Ishikawa (cell line): ENCODE data around the gene CD207.

Experiments
- CEBPB ChIP-seq: IDR thresholded peaks from 2 replicates; pipeline ENCODE4 v1.6.1; 2012
- CREB1 ChIP-seq: IDR thresholded peaks from 2 replicates; pipeline ENCODE4 v1.6.1; 2012; ENCODE audit warnings: low read depth
- EGR1 ChIP-seq: IDR thresholded peaks from 2 replicates; pipeline ENCODE4 v1.6.1; 2012
- EP300 ChIP-seq: IDR thresholded peaks from 2 replicates; pipeline ENCODE4 v1.6.1; 2012; ENCODE audit warnings: borderline replicate concordance
- FOXM1 ChIP-seq: IDR thresholded peaks from 2 replicates; pipeline ENCODE4 v1.6.1; 2012; ENCODE audit warnings: low read depth, borderline replicate concordance
- MAX ChIP-seq: IDR thresholded peaks from 2 replicates; pipeline ENCODE4 v1.6.1; 2012
- NFIC ChIP-seq: IDR thresholded peaks from 2 replicates; pipeline ENCODE4 v1.6.1; 2012
- RAD21 ChIP-seq: IDR thresholded peaks from 2 replicates; pipeline ENCODE4 v1.6.1; 2012; ENCODE audit warnings: low read depth
- REST ChIP-seq: IDR thresholded peaks from 2 replicates; pipeline ENCODE4 v1.6.1; 2012; ENCODE audit warnings: low read depth, mild to moderate bottlenecking
- TAF1 ChIP-seq: IDR thresholded peaks from 2 replicates; pipeline ENCODE4 v1.6.1; 2012; ENCODE audit warnings: low read depth, mild to moderate bottlenecking
- TCF12 ChIP-seq: IDR thresholded peaks from 2 replicates; pipeline ENCODE4 v1.6.1; 2012; ENCODE audit warnings: low read depth
- TEAD4 ChIP-seq: IDR thresholded peaks from 2 replicates; pipeline ENCODE4 v1.6.1; 2012
- USF1 ChIP-seq: IDR thresholded peaks from 2 replicates; pipeline ENCODE4 v1.6.1; 2012
- YY1 ChIP-seq: IDR thresholded peaks from 2 replicates; pipeline ENCODE4 v1.6.1; 2012; ENCODE audit warnings: low read depth
- ZBTB7A ChIP-seq: IDR thresholded peaks from 2 replicates; pipeline ENCODE4 v1.6.1; 2012; ENCODE audit warnings: low read depth

The CD207 gene

GRCh38 chr2:70850925-70851324, 15.3 kb upstream of the CD207 start:
- TF ChIP-seq TAF1 (no peak), MAX (no peak), TEAD4 (no peak), EGR1 (no peak), REST (no peak), RAD21 (no peak), EP300 (no peak)

GRCh38 chr2:70842401-70842800, 6.8 kb upstream of the CD207 start:
- TF ChIP-seq YY1 (no peak), NFIC (no peak), EGR1 (no peak), FOXM1 (no peak), MAX (no peak), EP300 (no peak), CEBPB (no peak), TCF12 (no peak), TEAD4 (no peak)

- no peak for TF ChIP-seq USF1
- TF ChIP-seq REST, result no peak
- TF ChIP-seq EGR1, result no peak
- TF ChIP-seq FOXM1, result no peak
- TF ChIP-seq CEBPB, result no peak
- no peak for TF ChIP-seq TAF1
- no peak for TF ChIP-seq RAD21
- TF ChIP-seq TEAD4, result no peak
- no peak for TF ChIP-seq EP300
- no peak for TF ChIP-seq NFIC
- TF ChIP-seq TCF12, result no peak
- TF ChIP-seq MAX, result no peak
- TF ChIP-seq CREB1, result no peak
- TF ChIP-seq YY1, result no peak
Observed at GRCh38 chr2:70837980-70838925, 2.6 kb upstream of the CD207 start.

- TF ChIP-seq TEAD4 (no peak), TCF12 (no peak), CEBPB (no peak), NFIC (no peak), EGR1 (no peak), USF1 (no peak), EP300 (no peak), FOXM1 (no peak), TAF1 (no peak), RAD21 (no peak), CREB1 (no peak), YY1 (no peak), REST (no peak), ZBTB7A (no peak), MAX (no peak)
Observed at GRCh38 chr2:70834881-70835280, 735 bp downstream of the CD207 start.
